GM18507 (cell line): ENCODE measurements around the gene NARF.
"Not testable (repeated sequence)": the region's sequence is repeated elsewhere in the genome, so short reads cannot be mapped to it uniquely, and the experiment has no call there.

Source experiments
- DNase-seq: peaks from one replicate; pipeline ENCODE4 v3.0.0; 2011; ENCODE audit warnings: low read depth; ENCODE audit not compliant: insufficient read length; ENCODE audit errors: extremely low spot score
- FAIRE-seq: peaks from 2 replicates; lab custom pipeline; 2011; peaks lifted over from hg19 to GRCh38; lab: Jason Lieb, UNC

The NARF gene

GRCh38 chr17:82524540-82524939, 66.0 kb downstream of the NARF start:
- DNase-seq (no peak), FAIRE-seq (no peak)

- DNase-seq = no peak
- FAIRE-seq = no peak
Measured at GRCh38 chr17:82525712-82526111, 67.2 kb downstream of the NARF start.

- FAIRE-seq (no peak), DNase-seq (no peak)
Measured at GRCh38 chr17:82527898-82528297, 69.4 kb downstream of the NARF start.

- no peak for FAIRE-seq
- DNase-seq = no peak
Measured at GRCh38 chr17:82528484-82529265, 70.1 kb downstream of the NARF start.

GRCh38 chr17:82529914-82530300, 71.4 kb downstream of the NARF start:
- FAIRE-seq = no peak
- no peak for DNase-seq

GRCh38 chr17:82531431-82531881, 72.9 kb downstream of the NARF start:
- DNase-seq = no peak
- no peak for FAIRE-seq

- DNase-seq = no peak
- FAIRE-seq = no peak
Measured at GRCh38 chr17:82534401-82534812, 75.9 kb downstream of the NARF start.

- DNase-seq = no peak
- FAIRE-seq = no peak
Measured at GRCh38 chr17:82536512-82537201, 78.1 kb downstream of the NARF start.

- DNase-seq, FAIRE-seq: not testable (repeated sequence)
Measured at GRCh38 chr17:82537228-82537627, 78.7 kb downstream of the NARF start.

GRCh38 chr17:82539076-82539475, 80.5 kb downstream of the NARF start:
- not testable (repeated sequence) for FAIRE-seq, DNase-seq
